HG02678 (cell line): ENCODE measurements around the gene OMA1.

Experiments
- ATAC-seq: cut with Tn5 transposase; IDR thresholded peaks from one replicate; pipeline ENCODE4 v1.9.1; 2021; ENCODE audit warnings: mild to moderate bottlenecking, moderate library complexity; ENCODE audit not compliant: unreplicated experiment

Gene OMA1

GRCh38 chr1:58432851-58433668, 113.5 kb downstream of the OMA1 start:
- no peak for ATAC-seq

- no peak for ATAC-seq
Measured at GRCh38 chr1:58431901-58432620, 114.5 kb downstream of the OMA1 start.
